ENCODE data around the gene GPATCH8.

GRCh38 chr17:44473367-44473766 lies 29.8 kb downstream of the GPATCH8 start:
- TF ChIP-seq ZNF529 (tag by site-specific recombination; IDR thresholded peaks at IDR 0.05; ENCODE audit: insufficient replicate concordance) (no peak), CTCF (tag by site-specific recombination; IDR thresholded peaks at IDR 0.05) (no peak), ZNF37A (tag by site-specific recombination; IDR thresholded peaks at IDR 0.05) (no peak), ZNF266 (tag by site-specific recombination; IDR thresholded peaks at IDR 0.05; ENCODE audit: low read depth) (no peak)
